Stimulated activated CD4-positive, alpha-beta T cell treated with anti-CD3 and anti-CD28 coated beads, TNF-alpha, amount 100 ng/mL, for 4 hours (primary cell): Measurements from ENCODE around the gene LBX1.
A peak's percentile ranks its signal among the peaks of the same experiment; 100 is the strongest.

Experiments
- DNase-seq, 3 experiments: peaks; one replicate each; pipeline ENCODE4 v3.0.0-alpha.2; 2020; ENCODE audit warnings: low read depth in 3 of 3

Gene LBX1

GRCh38 chr10:101229266-101230182 is at the start of gene LBX1:
TSS of gene LBX1 (minus strand) at chr10:101229463. CDS start at chr10:101228815, 648 bp downstream.
- no peak for DNase-seq

GRCh38 chr10:101273741-101274140 is 44.5 kb upstream of the LBX1 start:
- DNase-seq = no peak

GRCh38 chr10:101273330-101273729 is 44.1 kb upstream of the LBX1 start:
- no peak for DNase-seq

GRCh38 chr10:101272229-101272868 is 43.1 kb upstream of the LBX1 start:
- DNase-seq = peak; percentile 18 to 45 (median 29)

GRCh38 chr10:101270763-101271162 is 41.5 kb upstream of the LBX1 start:
- DNase-seq = no peak

GRCh38 chr10:101267776-101268175 is 38.5 kb upstream of the LBX1 start:
- DNase-seq = no peak

GRCh38 chr10:101267290-101267680 is 38.0 kb upstream of the LBX1 start:
- no peak for DNase-seq

- no peak for DNase-seq
Observed at GRCh38 chr10:101266381-101267289, 37.4 kb upstream of the LBX1 start.

- no peak for DNase-seq
Observed at GRCh38 chr10:101263150-101263752, 34.0 kb upstream of the LBX1 start.

- no peak for DNase-seq
Observed at GRCh38 chr10:101262147-101262546, 32.9 kb upstream of the LBX1 start.

- DNase-seq = no peak
Observed at GRCh38 chr10:101261702-101262101, 32.4 kb upstream of the LBX1 start.

GRCh38 chr10:101260764-101261481 is 31.7 kb upstream of the LBX1 start:
- no peak for DNase-seq

- DNase-seq = no peak
Observed at GRCh38 chr10:101258179-101258885, 29.1 kb upstream of the LBX1 start.

GRCh38 chr10:101257491-101257890 is 28.2 kb upstream of the LBX1 start:
- DNase-seq = no peak

GRCh38 chr10:101257084-101257483 is 27.8 kb upstream of the LBX1 start:
- DNase-seq = no peak

- DNase-seq = no peak
Observed at GRCh38 chr10:101256387-101256786, 27.1 kb upstream of the LBX1 start.

GRCh38 chr10:101250136-101250535 is 20.9 kb upstream of the LBX1 start:
- DNase-seq = no peak

- DNase-seq = no peak
Observed at GRCh38 chr10:101249171-101249581, 19.9 kb upstream of the LBX1 start.

GRCh38 chr10:101246639-101247038 is 17.4 kb upstream of the LBX1 start:
- no peak for DNase-seq

- DNase-seq = no peak
Observed at GRCh38 chr10:101244321-101245050, 15.2 kb upstream of the LBX1 start.
